COLO829 (cell line): ENCODE results near the gene TENM3.
"Not testable (repeated sequence)": the region's sequence is repeated elsewhere in the genome, so short reads cannot be mapped to it uniquely, and the experiment has no call there.

ENCODE experiments used
- DNase-seq: peaks from one replicate; pipeline ENCODE4 v3.0.0; 2012; ENCODE audit warnings: low spot score

Gene TENM3

GRCh38 chr4:182243204-182243603, at the start of gene TENM3:
Gene TENM3, plus strand, starts transcription at chr4:182243402. Its CDS starts 80,619 bp downstream, at chr4:182324021.
- not testable (repeated sequence) for DNase-seq

GRCh38 chr4:182194091-182194824, 48.9 kb upstream of the TENM3 start:
- no peak for DNase-seq

GRCh38 chr4:182197611-182198010, 45.6 kb upstream of the TENM3 start:
- no peak for DNase-seq

GRCh38 chr4:182201871-182202270, 41.3 kb upstream of the TENM3 start:
- DNase-seq: no peak

- no peak for DNase-seq
Observed at GRCh38 chr4:182202650-182203049, 40.6 kb upstream of the TENM3 start.

- DNase-seq: no peak
Observed at GRCh38 chr4:182203872-182204411, 39.3 kb upstream of the TENM3 start.

- no peak for DNase-seq
Observed at GRCh38 chr4:182205306-182205705, 37.9 kb upstream of the TENM3 start.

GRCh38 chr4:182206266-182206665, 36.9 kb upstream of the TENM3 start:
- DNase-seq: no peak

GRCh38 chr4:182206916-182207315, 36.3 kb upstream of the TENM3 start:
- no peak for DNase-seq

GRCh38 chr4:182207830-182208396, 35.3 kb upstream of the TENM3 start:
- DNase-seq: no peak

GRCh38 chr4:182208526-182209050, 34.6 kb upstream of the TENM3 start:
- DNase-seq: no peak

GRCh38 chr4:182212211-182212761, 30.9 kb upstream of the TENM3 start:
- no peak for DNase-seq

- DNase-seq: no peak
Observed at GRCh38 chr4:182213004-182213403, 30.2 kb upstream of the TENM3 start.

GRCh38 chr4:182215148-182215547, 28.1 kb upstream of the TENM3 start:
- no peak for DNase-seq

- DNase-seq: no peak
Observed at GRCh38 chr4:182216005-182216404, 27.2 kb upstream of the TENM3 start.

- DNase-seq: no peak
Observed at GRCh38 chr4:182219411-182220056, 23.7 kb upstream of the TENM3 start.

- DNase-seq: no peak
Observed at GRCh38 chr4:182221987-182222386, 21.2 kb upstream of the TENM3 start.

- DNase-seq: no peak
Observed at GRCh38 chr4:182222766-182223165, 20.4 kb upstream of the TENM3 start.

GRCh38 chr4:182223708-182224107, 19.5 kb upstream of the TENM3 start:
- DNase-seq: no peak

- no peak for DNase-seq
Observed at GRCh38 chr4:182224192-182224850, 18.9 kb upstream of the TENM3 start.

GRCh38 chr4:182225257-182225852, 17.8 kb upstream of the TENM3 start:
- DNase-seq: no peak

- no peak for DNase-seq
Observed at GRCh38 chr4:182227611-182228010, 15.6 kb upstream of the TENM3 start.
